Glutamatergic neuron (in vitro differentiated cells): ENCODE measurements around the gene PDE10A. TPM values are rescaled to one million over a fixed set of nuclear protein-coding genes. Genes with fewer than 3 reads are reported as not detected.
A peak's percentile ranks its signal among the peaks of the same experiment; 100 is the strongest.

Experiments used
- DNase-seq: peaks from one replicate; pipeline ENCODE4 v3.0.0; 2022
- H3K27ac Mint-ChIP-seq: one replicate; pipeline ENCODE4 v1.8.0; 2020; ENCODE audit warnings: mild to moderate bottlenecking, mixed read lengths, inconsistent platforms; ENCODE audit not compliant: unreplicated experiment
- H3K27me3 Mint-ChIP-seq: one replicate; pipeline ENCODE4 v1.8.0; 2020; ENCODE audit warnings: mild to moderate bottlenecking, moderate library complexity, mixed read lengths, inconsistent platforms; ENCODE audit not compliant: unreplicated experiment
- H3K36me3 Mint-ChIP-seq: one replicate; pipeline ENCODE4 v1.8.0; 2020; ENCODE audit warnings: mild to moderate bottlenecking, mixed read lengths, inconsistent platforms; ENCODE audit not compliant: unreplicated experiment
- H3K4me1 Mint-ChIP-seq: one replicate; pipeline ENCODE4 v1.8.0; 2020; ENCODE audit warnings: mild to moderate bottlenecking, low read depth, mixed read lengths, inconsistent platforms; ENCODE audit not compliant: unreplicated experiment
- H3K4me3 Mint-ChIP-seq: one replicate; pipeline ENCODE4 v1.8.0; 2020; ENCODE audit warnings: mild to moderate bottlenecking, mixed read lengths, inconsistent platforms; ENCODE audit not compliant: unreplicated experiment
- H3K9me3 Mint-ChIP-seq: one replicate; pipeline ENCODE4 v1.8.0; 2020; ENCODE audit warnings: mild to moderate bottlenecking, moderate library complexity, mixed read lengths, inconsistent platforms; ENCODE audit not compliant: unreplicated experiment
- total RNA-seq: library from RNA; stranded (reverse); fragmentation: NEBNext Ultra II Directional; extraction: Animal tissue kit (Norgen Biotek cat#: 25700); gene quantifications from one replicate; pipeline ENCODE4 v1.2.1, GENCODE V29; 2021; ENCODE audit not compliant: unreplicated experiment
- TF ChIP-seq, protein P1 (sequence below): fragments of 200-600 bp; sonication (generic); IDR thresholded peaks from one replicate; pipeline ENCODE4 v1.5.0; 2021; ENCODE audit not compliant: partially characterized antibody, unreplicated experiment

Gene PDE10A
- total RNA-seq, 1 donor from 2014 or later = 24.5 TPM

DNA sequence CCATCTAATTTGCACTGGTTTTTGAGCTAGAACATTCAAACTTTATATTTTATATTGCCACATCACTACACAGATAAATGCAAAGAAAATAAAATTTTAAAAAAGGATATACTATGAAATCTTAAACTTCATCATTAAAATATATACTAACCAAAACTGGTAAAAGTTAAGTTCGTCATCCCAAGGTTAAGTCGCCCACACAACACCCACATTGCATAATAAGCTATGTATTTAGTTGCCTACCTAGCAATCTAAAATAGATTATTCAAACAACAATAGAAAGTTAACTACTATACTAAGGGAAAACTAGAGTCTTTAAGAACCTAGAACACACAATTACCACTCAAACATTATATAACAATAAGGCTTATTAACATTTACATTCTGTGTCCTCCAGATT lies 24.5 kb downstream of the PDE10A start:
- Mint-ChIP-seq H3K36me3 (no peaks in the 10 kb centered on the region), H3K27ac (no peak overlapping the region), H3K4me3 (no peak overlapping the region), H3K4me1 (peaks cover 29% of the 10 kb centered on the region), H3K9me3 (peaks cover 2% of the 10 kb centered on the region), H3K27me3 (no peaks in the 10 kb centered on the region)
- TF ChIP-seq, protein P1, sequence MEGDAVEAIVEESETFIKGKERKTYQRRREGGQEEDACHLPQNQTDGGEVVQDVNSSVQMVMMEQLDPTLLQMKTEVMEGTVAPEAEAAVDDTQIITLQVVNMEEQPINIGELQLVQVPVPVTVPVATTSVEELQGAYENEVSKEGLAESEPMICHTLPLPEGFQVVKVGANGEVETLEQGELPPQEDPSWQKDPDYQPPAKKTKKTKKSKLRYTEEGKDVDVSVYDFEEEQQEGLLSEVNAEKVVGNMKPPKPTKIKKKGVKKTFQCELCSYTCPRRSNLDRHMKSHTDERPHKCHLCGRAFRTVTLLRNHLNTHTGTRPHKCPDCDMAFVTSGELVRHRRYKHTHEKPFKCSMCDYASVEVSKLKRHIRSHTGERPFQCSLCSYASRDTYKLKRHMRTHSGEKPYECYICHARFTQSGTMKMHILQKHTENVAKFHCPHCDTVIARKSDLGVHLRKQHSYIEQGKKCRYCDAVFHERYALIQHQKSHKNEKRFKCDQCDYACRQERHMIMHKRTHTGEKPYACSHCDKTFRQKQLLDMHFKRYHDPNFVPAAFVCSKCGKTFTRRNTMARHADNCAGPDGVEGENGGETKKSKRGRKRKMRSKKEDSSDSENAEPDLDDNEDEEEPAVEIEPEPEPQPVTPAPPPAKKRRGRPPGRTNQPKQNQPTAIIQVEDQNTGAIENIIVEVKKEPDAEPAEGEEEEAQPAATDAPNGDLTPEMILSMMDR = no peak
- no peak for DNase-seq

DNA sequence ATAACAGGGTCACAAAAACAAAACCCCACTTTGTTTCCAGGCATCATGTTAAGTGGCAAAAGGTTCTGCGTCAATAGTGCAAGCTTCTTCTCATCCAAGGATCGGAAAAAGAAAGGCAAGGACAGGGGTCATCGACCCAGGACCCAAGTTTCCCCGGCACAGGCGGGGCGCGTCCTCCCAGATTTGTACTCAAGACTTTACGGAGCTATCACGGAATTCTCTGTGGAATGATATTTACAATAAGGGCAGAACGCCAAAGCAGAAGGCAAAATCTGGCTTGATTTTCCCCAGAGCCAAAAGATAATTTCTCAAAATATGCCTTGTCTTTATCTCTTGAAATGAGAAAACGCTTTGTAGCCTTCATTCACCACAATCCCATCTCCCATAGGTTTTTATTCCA lies 25.5 kb downstream of the PDE10A start:
- H3K36me3 Mint-ChIP-seq = no peaks in the 10 kb centered on the region
- DNase-seq = no peak
- H3K9me3 Mint-ChIP-seq = peaks cover 2% of the 10 kb centered on the region
- TF ChIP-seq, protein P1 = no peak
- no peaks in the 10 kb centered on the region for H3K27me3 Mint-ChIP-seq
- peak overlapping the region; percentile 48 for H3K4me3 Mint-ChIP-seq
- no peak overlapping the region for H3K27ac Mint-ChIP-seq
- peaks cover 29% of the 10 kb centered on the region for H3K4me1 Mint-ChIP-seq

DNA sequence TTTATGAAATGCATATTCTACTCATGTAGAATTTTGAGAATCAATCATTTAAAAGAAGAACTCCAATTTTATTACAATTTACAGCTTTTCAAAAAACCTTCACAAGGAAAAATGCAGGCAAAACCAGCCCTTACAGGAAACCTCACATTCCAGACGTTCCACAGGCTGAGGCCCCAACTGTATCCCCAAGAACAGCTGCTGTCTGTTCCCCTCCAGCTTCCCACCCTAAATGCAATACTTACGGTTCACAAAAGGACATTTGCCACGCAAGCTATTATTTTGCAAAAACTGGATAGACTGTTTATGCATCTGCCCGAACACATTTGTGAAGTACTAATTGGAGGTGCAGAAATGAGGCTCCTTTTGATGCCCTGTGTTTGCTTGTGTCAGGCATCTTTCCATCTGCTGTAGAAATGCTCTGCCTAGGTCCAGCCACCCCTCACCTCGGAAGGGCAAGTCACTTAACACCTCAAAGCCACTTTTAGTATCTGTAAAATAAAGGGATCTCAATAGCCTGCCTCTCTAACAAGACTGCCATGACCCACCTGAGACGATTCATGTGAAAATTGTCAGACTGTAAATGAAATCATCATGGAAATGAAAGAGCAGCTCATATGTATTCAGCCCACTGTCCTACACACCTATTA lies 26.5 kb downstream of the PDE10A start:
- DNase-seq = no peak
- Mint-ChIP-seq H3K4me3 (no peak overlapping the region), H3K27me3 (no peaks in the 10 kb centered on the region), H3K9me3 (peaks cover 2% of the 10 kb centered on the region), H3K27ac (peak overlapping the region; percentile 54), H3K36me3 (no peaks in the 10 kb centered on the region), H3K4me1 (peaks cover 23% of the 10 kb centered on the region)
- TF ChIP-seq, protein P1 = no peak

DNA sequence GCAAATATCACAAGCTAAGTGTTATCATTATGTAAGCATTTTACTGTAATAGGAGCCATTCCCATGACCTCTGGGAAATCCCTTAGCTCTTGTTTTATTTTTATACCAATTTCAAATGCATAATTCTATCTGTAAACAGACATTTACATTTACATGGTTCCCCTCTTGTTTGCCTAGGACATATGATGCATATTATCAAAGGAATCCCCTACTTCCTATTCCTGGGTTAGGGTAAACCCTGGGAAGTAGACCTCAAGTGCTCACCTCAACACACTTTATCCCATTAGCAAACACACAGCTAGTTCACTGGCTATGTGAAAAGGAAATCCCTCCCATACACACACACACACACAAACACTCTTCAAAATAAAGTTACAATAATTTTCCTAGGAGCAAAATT lies 27.1 kb downstream of the PDE10A start:
- Mint-ChIP-seq H3K4me3 (no peak overlapping the region), H3K4me1 (peaks cover 23% of the 10 kb centered on the region), H3K9me3 (peaks cover 2% of the 10 kb centered on the region), H3K27ac (no peak overlapping the region), H3K27me3 (no peaks in the 10 kb centered on the region), H3K36me3 (no peaks in the 10 kb centered on the region)
- TF ChIP-seq, protein P1 = no peak
- no peak for DNase-seq

DNA sequence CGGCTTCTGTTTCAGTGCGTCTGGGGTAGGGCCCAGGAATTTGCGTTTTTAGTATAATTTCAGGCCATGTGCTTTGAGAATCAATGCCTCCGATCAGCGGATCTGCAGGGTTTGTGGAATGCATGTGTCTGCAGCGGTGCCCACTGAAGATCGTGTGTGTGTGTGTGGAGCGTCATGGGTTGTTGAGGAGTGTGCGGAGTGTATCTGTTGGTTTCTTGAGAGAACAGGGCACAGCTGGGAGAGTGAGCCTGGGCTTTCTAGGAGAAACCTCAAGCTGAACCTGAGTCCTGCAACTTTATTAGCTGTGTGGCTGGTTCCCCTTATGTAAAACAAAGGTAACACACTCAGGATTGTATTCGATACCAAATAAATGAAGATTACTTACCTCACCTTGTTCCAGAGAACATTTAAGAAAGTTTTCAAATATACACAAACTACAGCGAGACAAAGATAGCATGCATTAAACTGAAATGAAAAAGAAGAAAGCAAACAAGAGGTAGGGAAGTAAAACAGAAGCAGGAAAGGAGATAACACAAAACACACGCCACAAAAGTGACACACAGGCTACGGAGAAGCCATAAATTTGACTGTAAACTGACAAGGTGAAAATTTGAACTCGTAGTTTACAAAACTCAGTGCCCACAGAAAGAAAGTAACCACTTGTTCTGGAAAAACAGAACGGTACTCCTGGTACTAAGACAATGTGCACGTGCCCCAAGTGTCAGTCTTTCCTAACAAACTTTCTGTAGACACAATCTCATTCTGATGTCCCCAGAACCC lies 28.8 kb downstream of the PDE10A start:
- Mint-ChIP-seq H3K27ac (no peak overlapping the region), H3K36me3 (no peaks in the 10 kb centered on the region), H3K27me3 (no peaks in the 10 kb centered on the region), H3K4me1 (peaks cover 20% of the 10 kb centered on the region), H3K4me3 (no peak overlapping the region), H3K9me3 (peaks cover 2% of the 10 kb centered on the region)
- TF ChIP-seq, protein P1 = no peak
- no peak for DNase-seq
